NCI-H82 treated with DMSO at 0.1 percent for 48 hours (cell line): Measurements from ENCODE around the gene INTS2.
A peak's percentile ranks its signal among the peaks of the same experiment; 100 is the strongest.
"Not testable (repeated sequence)": the region's sequence is repeated elsewhere in the genome, so short reads cannot be mapped to it uniquely, and the experiment has no call there.

Source experiments
- DNase-seq: peaks from one replicate; lab custom pipeline; 2025; ENCODE audit not compliant: unreplicated experiment; lab: John Stamatoyannopoulos, UW

INTS2 gene

DNA sequence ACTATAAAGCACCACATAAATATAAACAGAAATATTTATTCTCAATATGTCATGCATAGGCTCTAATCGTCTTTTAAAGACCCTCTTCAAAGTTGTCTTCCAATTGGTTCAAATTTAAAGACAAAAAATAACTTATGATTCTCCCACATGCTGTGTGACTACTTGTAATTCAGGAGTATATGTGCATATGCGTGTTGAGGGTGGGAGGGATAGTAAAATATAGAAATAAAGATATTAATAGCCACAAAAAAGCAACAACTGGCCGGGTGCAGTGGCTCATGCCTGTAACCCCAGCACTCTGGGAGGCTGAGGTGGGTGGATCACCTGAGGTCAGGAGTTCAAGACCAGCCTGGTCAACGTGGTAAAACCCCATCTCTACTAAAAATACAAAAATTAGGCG, 33.5 kb downstream of the INTS2 start:
- DNase-seq, result not testable (repeated sequence)

DNA sequence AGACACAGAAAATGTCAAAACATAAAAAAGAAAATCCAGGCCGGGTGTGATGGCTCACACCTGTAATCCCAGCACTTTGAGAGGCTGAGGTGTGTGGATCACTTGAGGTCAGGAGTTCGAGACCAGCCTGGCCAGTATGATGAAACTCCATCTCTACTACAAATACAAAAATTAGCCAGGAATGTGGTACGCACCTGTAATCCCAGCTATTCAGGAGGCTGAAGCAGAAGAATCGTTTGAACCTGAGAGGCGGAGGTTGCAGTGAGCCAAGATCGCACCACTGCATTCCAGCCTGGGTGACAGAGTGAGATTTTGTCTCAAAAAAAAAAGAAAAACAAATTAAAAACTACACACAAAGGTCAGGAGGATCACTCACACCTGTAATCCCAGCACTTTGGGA, 40.0 kb downstream of the INTS2 start:
- not testable (repeated sequence) for DNase-seq

DNA sequence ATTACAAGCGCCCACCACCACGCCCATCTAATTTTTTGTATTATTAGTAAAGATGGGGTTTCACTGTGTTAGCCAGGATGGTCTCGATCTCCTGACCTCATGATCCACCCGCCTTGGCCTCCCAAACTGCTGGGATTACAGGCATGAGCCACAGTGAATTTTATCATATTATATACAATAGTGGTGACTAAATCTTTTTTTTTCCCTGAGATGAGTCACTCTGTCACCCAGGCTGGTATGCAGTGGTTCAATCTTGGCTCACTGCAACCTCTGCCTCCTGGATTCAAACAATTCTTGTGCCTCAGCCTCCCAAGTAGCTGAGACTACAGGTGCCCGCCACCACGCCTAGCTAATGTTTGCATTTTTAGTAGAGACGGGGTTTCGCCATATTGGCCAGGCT, 41.9 kb downstream of the INTS2 start:
- DNase-seq, result not testable (repeated sequence)

DNA sequence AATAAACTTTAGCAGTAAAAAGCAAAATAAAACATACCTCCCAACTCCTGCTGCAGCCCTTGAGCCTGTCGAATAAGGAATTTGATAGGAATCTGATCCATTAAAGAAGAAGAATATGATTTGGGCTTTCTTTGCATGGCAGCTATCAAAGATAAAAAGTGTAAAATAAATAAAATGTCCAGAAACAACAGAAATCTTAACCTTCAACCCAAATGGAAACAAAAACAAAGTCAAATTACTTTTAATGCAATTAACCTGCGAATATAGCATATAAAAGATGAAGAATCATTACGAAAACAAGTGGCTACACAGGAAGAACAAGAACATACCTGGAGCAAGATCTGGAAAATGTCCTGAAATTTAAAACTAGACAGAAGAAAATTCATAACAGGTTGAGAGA, 42.9 kb downstream of the INTS2 start:
- DNase-seq, result no peak

DNA sequence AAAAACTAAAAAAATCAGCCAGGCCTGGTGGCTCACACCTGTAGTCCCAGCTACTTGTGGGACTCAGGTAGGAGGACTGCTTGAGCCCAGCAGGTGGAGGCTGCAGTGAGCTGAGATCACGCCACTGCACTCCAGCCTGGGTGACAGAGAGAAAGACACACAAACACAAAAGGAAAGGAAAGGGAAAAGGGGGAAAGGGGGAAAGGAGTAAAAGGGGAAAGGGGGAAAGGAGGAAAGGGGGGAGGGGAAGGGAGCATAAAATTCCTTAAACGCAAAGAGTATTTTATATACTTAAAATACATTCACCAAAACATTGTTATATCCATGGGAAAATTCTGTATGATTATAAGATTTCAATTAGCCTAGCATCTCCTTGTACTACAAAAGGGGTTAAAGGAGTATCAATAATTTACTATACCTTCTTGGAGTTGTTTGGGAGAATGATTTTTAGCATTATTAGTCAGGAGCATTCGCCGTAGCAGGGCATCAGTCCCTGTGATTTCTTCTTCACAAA, 47.1 kb downstream of the INTS2 start:
- no peak for DNase-seq

DNA sequence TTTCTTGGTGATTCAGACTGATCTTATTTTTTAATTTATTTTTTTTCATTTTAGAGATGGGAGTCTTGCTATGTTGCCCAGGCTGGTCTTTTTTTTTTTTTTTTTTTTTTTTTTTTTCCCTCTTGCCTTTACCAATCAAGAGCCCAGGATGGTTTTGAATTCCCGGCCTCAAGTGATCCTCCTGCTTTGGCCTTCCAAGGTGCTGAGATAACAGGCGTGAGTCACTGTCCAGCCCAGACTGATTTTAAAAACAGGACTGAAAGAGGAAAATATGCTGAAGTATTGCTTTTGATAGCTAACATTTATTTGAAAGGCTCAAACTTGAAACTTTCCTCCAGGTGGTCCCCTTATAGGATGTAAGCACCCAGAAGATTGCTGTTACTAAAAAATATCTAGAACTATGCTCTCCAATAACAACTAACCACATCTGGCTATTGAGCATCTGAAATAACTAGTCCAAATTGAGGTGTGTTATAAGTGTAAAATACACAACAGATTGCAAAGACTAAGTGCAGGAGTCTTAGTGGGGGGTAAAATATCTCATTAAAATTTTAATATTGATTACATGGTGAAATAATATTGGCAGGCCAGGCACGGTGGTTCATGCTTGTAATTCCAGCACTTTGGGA, 48.7 kb downstream of the INTS2 start:
- DNase-seq, result no peak

DNA sequence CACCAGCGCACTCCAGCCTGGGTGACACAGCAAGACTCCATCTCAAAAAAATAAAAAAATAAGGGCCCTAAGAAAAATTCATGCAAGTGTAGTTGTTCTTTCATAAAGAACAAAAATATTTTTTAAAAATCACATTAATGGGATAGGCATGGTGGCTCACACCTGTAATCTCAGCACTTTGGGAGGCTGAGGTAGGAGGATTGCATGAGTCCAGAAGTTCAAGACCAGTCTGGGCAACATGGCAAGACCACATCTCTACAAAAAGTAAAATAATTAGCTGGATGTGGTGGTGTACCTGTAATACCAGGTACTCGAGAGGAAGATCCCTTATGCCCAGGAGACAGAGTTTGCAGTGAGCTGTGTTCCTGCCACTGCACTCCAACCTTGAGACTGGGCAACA, 49.3 kb downstream of the INTS2 start:
- no peak for DNase-seq

DNA sequence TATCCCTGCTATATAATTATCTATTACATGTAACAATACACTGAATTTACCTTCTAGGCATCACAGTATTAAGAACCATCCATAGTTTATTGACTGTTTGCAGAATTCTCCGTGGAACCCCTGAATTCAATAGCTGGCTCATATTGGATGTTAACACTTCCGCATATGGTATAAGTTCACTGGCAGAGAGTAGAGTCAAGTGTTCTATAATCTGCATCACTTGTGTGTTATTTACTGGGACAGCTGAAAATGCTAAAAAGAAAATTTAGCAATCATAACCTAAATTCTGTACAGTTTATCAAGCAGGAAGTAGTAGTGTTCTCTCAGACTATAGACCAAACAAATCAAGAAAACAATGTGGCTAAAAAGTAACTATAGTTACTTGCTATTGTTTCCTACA, 49.9 kb downstream of the INTS2 start:
- no peak for DNase-seq

DNA sequence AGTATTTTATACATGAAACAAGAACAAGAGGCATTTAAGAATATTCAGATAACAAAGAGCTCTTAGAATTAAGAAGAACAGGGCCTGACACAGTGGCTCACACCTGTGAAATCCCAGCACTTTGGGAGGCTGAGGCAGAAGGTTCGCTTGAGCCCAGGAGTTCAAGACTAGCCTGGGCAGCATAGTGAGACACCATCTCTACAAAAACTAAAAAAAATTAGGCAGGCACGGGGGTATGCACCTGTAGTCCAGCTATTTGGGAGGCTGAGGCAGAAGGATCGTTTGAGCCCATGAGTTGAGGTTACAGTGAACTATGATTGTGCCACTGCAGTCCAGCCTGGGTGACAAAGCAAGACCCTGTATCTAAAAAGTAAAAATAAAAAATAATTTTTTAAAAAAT, 52.0 kb downstream of the INTS2 start:
- no peak for DNase-seq

DNA sequence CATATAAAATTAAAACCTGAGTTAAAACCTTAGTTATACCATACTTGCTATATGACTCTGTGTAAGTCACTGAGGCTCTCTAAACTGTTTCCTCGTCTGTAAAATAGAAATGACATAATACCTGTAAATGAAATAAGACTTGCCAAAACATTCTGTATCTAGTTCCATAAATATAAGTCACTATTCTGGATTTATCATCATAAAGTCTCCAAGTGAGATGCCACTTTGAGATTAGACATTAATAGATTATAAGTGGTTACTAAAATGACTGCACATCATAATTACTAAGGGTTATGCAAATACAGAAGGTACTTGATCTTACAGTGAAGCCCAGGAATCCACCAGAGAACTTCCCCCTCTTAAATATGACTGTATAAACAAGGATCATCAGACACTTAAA, 52.5 kb downstream of the INTS2 start:
- no peak for DNase-seq

DNA sequence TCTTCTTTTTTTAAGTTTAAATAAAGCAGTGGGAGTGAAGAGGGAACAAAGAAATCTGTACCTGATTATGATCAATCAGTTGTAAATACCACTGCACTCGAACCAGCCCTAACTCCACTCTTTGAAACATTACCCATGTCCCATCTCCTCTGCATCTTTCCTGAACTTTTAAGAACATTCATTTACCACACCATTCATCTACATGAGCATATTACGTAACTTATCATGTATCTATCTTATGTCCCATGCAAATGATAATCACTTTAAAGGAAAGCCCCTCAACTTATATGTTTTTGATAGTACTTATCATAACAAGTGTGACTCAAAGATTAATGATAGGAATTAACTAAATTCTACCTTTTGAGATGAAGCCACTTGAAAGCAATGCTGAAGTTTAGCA, 53.7 kb downstream of the INTS2 start:
- no peak for DNase-seq

DNA sequence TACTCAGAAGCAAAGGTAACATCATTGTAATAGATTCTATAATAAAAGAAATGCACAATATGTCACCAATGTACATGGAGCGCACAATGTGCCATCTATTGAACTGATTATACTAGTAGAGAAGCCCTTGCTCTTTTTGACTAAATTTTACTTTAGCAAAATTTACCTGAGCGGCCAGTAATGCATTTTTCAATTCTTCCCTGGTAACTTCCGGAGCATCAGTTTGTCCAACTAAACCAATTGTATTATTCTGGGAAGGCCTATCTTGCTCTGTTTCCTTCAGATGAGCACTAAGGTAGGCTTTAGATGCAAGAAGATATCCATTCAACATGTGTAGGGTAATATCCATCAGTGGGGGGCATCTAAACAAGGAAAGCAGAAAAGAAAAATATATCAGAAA, 55.7 kb downstream of the INTS2 start:
- no peak for DNase-seq

DNA sequence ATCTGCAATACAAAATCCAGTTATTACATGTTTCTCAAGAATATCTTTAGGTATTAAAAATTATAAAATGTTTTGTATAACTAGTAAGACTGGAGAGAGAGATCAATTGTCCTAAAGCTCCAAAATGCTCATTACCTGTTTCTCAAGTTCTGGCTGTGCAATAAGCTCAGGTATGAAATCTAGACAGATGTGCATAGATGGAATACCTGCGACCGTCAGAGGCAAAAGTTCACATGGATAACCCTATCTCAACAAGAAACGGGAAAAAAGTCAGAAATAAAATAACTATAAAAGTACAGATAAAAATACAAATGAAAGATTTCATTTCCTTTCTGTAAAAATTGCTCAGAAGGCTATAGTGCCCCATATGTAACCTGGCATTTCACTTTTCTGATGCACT, 58.6 kb downstream of the INTS2 start:
- no peak for DNase-seq

DNA sequence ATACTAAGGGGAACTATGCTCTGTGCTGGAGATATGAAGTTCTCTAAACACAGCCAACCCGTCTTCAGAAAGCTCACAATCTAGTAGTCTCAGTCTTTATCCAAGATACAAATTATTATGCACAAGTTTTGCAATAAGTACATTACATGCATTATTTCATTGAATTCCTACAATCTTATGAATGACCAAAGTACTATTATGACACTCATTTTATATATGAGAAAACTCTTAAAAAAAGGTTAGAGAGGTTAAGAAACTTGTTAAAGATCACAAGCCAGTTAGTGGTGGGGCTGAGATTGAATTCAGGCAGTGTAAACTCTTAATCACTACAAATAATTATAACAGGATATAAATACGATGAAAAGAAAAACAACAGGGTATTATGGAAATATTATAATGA, 59.7 kb downstream of the INTS2 start:
- DNase-seq, result no peak

DNA sequence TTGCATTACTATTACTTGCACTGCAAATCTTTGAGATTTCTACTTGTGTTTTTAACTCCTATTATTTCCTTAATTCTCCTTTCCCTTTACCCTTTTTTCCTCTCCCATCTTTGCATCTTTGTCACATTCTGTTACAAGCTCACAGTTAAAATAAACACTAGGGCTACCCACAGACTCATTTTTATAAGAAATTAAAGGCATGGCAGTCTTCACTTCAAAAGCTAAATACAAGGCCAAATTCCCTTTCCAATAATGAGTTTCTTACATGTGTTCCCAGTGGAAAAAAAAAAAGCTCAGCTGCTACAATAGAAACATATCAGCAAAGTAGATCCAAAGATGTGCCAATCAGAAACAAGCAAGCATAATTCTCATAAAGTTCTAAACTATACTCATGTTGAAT, 60.7 kb downstream of the INTS2 start:
- no peak for DNase-seq

DNA sequence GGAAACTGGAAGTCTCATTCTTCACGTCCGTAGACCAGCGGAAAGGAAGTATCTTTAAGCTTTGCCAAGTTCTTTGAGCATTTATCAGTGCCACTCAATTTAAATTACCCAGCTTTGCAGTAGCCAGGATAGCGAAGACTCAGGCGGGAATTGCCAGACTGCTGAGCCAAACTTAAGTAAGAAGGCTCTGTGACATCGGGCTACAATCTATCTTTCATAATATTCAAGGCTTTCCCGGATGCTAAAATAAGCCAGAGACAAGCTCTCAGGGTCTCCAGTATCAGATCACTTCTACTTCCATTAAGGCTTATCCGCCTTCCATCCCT, 64.0 kb downstream of the INTS2 start:
- peak; percentile 60 for DNase-seq

DNA sequence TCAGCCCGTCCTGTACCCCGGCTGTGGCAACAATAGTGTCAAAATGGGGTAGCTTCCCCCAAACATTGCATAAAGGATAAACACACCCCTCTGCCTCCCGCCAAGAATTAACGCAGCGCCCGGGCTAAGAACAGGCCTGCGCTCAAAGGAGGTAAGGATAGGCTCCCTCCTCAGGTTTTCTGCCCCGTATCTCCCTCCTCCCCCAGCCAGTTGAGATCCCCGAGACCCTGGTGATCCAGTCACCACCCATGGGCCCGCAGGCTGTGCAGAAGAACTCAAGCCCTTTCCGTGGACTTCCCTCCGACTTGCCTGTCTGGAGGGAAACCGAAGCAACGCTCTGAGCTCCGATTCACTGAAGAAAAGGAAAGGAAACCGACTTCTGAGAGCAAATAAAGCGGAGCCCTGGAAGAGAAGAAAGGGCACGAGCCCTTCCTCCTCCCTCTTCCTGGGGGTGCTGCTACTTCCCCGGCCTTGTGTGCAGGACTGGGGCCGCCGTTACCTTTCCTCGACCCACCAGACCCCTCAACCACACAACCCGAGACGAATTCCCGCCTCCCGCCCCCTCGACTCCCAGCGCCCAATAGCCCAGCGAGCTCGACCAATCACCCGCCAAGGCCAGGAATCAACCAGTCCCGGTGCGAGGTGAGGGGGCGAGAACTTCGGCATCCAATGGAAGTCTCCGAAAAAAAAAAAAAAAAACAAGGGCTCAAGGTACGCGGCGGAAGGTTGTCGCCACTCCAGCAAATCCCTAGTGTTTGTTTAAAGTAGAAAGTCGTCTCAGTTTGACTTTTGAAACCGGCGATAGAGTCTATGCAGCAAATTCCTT, 64.6 kb downstream of the INTS2 start, which contains the start of gene BRIP1:
Gene BRIP1 (minus strand): TSS at position 554 of the 826 bp plus-strand sequence. CDS start 1,989 bp downstream, outside the sequence.
- peak; percentile 92 for DNase-seq

DNA sequence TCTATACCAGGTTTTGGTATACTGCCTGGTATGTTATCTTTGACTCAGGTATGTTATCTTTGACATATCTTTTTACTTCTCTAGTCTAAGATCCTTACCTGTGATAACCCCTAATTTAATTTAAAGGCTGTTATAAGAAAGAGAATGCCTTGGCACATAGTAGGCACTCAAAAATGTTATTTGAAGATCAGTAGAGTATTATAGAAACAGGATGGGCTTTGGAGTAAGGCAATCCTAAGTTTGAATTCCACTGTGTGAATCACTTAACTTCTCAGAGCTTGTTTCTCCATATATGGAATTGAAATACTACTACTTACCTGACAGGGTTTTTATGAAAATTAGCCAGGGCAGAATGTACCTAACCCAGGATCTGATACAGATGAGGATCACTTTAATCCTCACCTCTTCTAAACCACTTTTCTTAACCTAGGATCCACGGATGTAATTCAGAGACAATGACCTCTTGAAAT, 65.6 kb downstream of the INTS2 start:
- DNase-seq, result no peak

DNA sequence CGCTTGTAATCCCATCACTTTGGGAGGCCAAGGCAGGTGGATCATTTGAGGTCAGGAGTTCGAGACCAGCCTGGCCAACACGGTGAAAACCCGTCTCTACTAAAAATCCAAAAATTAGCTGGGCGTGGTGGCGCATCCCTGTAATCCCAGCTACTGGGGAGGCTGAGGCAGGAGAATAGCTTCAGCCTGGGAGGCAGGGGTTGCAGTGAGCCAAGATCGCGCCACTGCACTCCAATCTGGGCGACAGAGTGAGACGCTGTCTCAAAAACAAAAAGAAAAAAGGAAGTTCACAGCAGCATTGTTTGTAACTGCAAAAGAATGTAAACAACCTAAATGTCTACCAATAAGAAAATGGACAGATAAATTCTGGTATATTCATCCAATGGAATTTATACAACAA, 67.4 kb downstream of the INTS2 start:
- DNase-seq, result not testable (repeated sequence)

DNA sequence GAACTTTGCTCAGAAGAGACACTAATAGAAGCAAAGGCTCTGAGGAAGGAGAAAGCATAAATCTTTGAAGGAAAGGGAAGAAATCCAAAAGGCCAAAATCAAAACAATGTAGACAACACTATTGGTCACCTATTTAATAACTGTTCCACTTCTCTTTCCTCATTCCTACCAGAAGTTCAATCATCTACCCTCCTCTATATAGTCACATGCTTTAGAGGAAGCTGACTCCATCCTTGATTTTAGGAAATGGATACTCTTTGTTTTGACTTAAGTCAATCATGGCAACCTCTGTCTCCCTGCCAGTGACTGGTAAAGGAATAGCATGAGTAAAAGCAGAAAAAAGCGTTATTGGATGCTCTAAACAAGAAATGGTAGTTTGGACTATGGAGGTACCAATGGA, 71.7 kb downstream of the INTS2 start:
- no peak for DNase-seq

DNA sequence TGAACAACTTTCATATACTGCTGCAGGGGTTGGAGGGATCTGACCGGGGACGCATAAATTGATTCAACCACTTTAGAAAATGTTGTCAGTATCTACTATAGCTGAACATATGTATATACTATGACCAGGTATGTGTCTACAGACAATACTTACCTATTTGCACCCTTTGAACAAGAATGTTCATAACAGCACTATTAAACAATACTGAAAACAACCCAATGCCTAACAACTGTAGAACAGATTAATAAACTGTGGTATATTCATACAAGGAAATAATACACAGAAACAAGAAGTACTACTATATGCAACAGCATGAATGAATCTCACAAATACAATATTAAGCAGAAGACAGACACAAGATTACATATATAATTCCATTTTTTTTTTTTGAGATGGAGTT, 74.9 kb downstream of the INTS2 start:
- no peak for DNase-seq

DNA sequence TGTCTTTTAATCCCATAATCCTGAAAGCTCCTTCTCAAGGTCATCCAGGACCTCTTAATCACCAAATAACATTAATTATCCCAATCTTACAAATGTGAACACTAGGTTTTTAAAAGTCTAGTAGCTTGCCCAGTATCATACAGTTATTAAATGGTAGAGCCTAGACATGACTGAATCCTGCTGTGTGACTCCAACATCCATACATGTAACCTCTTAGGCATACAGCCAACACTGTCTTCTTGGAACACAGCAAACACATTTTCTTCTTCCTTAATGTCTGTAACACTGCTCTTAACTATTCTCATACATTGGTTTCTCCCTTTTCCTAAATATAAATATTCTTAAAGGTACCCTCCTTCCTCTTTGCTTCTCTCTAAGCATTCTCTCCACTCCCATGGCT, 78.1 kb downstream of the INTS2 start:
- peak; percentile 69 for DNase-seq
